Endothelial cell (in vitro differentiated cells): Measurements from ENCODE around the gene OR6S1. TPM values are rescaled to one million over a fixed set of nuclear protein-coding genes. Genes with fewer than 3 reads are reported as not detected.

Source experiments
- DNase-seq: peaks from one replicate; pipeline ENCODE4 v3.0.0; 2021; ENCODE audit warnings: low spot score
- H3K27ac Mint-ChIP-seq: one replicate; pipeline ENCODE4 v1.8.0; 2021; ENCODE audit warnings: mixed read lengths, inconsistent platforms; ENCODE audit not compliant: unreplicated experiment
- H3K27me3 Mint-ChIP-seq: one replicate; pipeline ENCODE4 v1.8.0; 2021; ENCODE audit warnings: mild to moderate bottlenecking, moderate library complexity, mixed read lengths, inconsistent platforms; ENCODE audit not compliant: unreplicated experiment
- H3K36me3 Mint-ChIP-seq: one replicate; pipeline ENCODE4 v1.8.0; 2021; ENCODE audit warnings: mild to moderate bottlenecking, low read depth, mixed read lengths, inconsistent platforms; ENCODE audit not compliant: unreplicated experiment
- H3K4me1 Mint-ChIP-seq: one replicate; pipeline ENCODE4 v1.8.0; 2021; ENCODE audit warnings: mild to moderate bottlenecking, mixed read lengths, inconsistent platforms; ENCODE audit not compliant: unreplicated experiment
- H3K4me3 Mint-ChIP-seq: one replicate; pipeline ENCODE4 v1.8.0; 2021; ENCODE audit warnings: mild to moderate bottlenecking, mixed read lengths, inconsistent platforms; ENCODE audit not compliant: unreplicated experiment
- H3K9me3 Mint-ChIP-seq: one replicate; pipeline ENCODE4 v1.8.0; 2021; ENCODE audit warnings: mixed read lengths, inconsistent platforms; ENCODE audit not compliant: unreplicated experiment
- CTCF ChIP-seq: fragments of 200-600 bp; sonication (generic); IDR thresholded peaks from one replicate; pipeline ENCODE4 v1.5.0; 2021; ENCODE audit warnings: antibody characterized with exemption; ENCODE audit not compliant: unreplicated experiment
- long read RNA-seq: library from polyadenylated mRNA; unstranded; transcript quantifications from one replicate; pipeline ENCODE4 v2.0.0, GENCODE V29; 2020; ENCODE audit not compliant: unreplicated experiment
- total RNA-seq: library from RNA; stranded (reverse); fragmentation: NEBNext Ultra II Directional; extraction: Animal tissue kit (Norgen Biotek cat#: 25700); gene quantifications from one replicate; pipeline ENCODE4 v1.2.1, GENCODE V29; 2021; ENCODE audit not compliant: unreplicated experiment

OR6S1 gene
- not detected for total RNA-seq
- long read RNA-seq = 0 reads

- Mint-ChIP-seq H3K4me3 (no peak within 1 kb of the TSS), H3K9me3 (no peaks in the 10 kb centered on the region), H3K4me1 (no peaks in the 10 kb centered on the region), H3K36me3 (no peaks in the 10 kb centered on the region), H3K27me3 (no peaks in the 10 kb centered on the region), H3K27ac (no peak within 1 kb of the TSS)
- no peak for TF ChIP-seq CTCF
- DNase-seq = no peak
Measured at GRCh38 chr14:20641591-20641990, at the start of gene OR6S1. OR6S1 (minus strand) TSS chr14:20641691; CDS start chr14:20641691, 0 bp downstream.

GRCh38 chr14:20690848-20691640 lies 49.6 kb upstream of the OR6S1 start:
- peak; percentile 62 for DNase-seq

GRCh38 chr14:20688167-20688839 lies 46.8 kb upstream of the OR6S1 start, which contains the start of gene ANG:
ANG (plus strand) TSS chr14:20688764; CDS start chr14:20693565, 4,801 bp downstream.
- DNase-seq = no peak
- no peak for TF ChIP-seq CTCF
- H3K36me3 Mint-ChIP-seq = no peaks in the 10 kb centered on the region
- peaks cover 6% of the 10 kb centered on the region for H3K4me1 Mint-ChIP-seq
- no peak within 1 kb of the TSS for H3K4me3 Mint-ChIP-seq
- no peaks in the 10 kb centered on the region for H3K9me3 Mint-ChIP-seq
- no peak within 1 kb of the TSS for H3K27ac Mint-ChIP-seq
- no peaks in the 10 kb centered on the region for H3K27me3 Mint-ChIP-seq

More at GRCh38 chr14:20690848-20691640, 49.6 kb upstream of the OR6S1 start:
- Mint-ChIP-seq H3K36me3 (no peaks in the 10 kb centered on the region), H3K9me3 (no peaks in the 10 kb centered on the region), H3K4me3 (no peak overlapping the region), H3K4me1 (peaks cover under 1% of the 10 kb centered on the region), H3K27ac (peak overlapping the region; percentile 72), H3K27me3 (no peaks in the 10 kb centered on the region)
- TF ChIP-seq CTCF = peak; percentile 73

GRCh38 chr14:20687362-20688166 lies 46.1 kb upstream of the OR6S1 start:
- Mint-ChIP-seq H3K9me3 (no peaks in the 10 kb centered on the region), H3K4me1 (peaks cover 6% of the 10 kb centered on the region), H3K27ac (no peak overlapping the region), H3K4me3 (no peak overlapping the region), H3K36me3 (no peaks in the 10 kb centered on the region), H3K27me3 (no peaks in the 10 kb centered on the region)
- no peak for DNase-seq
- no peak for TF ChIP-seq CTCF
